HG02840 (cell line): ENCODE measurements around the gene ST6GALNAC2.

ENCODE experiments used
- ATAC-seq: cut with Tn5 transposase; IDR thresholded peaks from one replicate; pipeline ENCODE4 v1.9.1; 2021; ENCODE audit warnings: mild to moderate bottlenecking, moderate library complexity, moderate number of reproducible peaks; ENCODE audit not compliant: unreplicated experiment, low FRiP score

ST6GALNAC2 gene

GRCh38 chr17:76601065-76601464 lies 15.4 kb upstream of the ST6GALNAC2 start:
- ATAC-seq: no peak

GRCh38 chr17:76599694-76600460 lies 14.2 kb upstream of the ST6GALNAC2 start:
- ATAC-seq: no peak

- no peak for ATAC-seq
Observed at GRCh38 chr17:76598004-76598439, 12.4 kb upstream of the ST6GALNAC2 start.

- ATAC-seq: no peak
Observed at GRCh38 chr17:76597156-76598003, 11.7 kb upstream of the ST6GALNAC2 start.

GRCh38 chr17:76594690-76595089 lies 9.0 kb upstream of the ST6GALNAC2 start:
- ATAC-seq: no peak

GRCh38 chr17:76593959-76594358 lies 8.3 kb upstream of the ST6GALNAC2 start:
- ATAC-seq: no peak

GRCh38 chr17:76593384-76593826 lies 7.7 kb upstream of the ST6GALNAC2 start:
- ATAC-seq: no peak

- no peak for ATAC-seq
Observed at GRCh38 chr17:76588182-76588581, 2.5 kb upstream of the ST6GALNAC2 start.

- ATAC-seq: no peak
Observed at GRCh38 chr17:76586741-76587487, 1.3 kb upstream of the ST6GALNAC2 start.

GRCh38 chr17:76585033-76585648 lies 519 bp downstream of the ST6GALNAC2 start:
- no peak for ATAC-seq

GRCh38 chr17:76584427-76585032 lies 1.1 kb downstream of the ST6GALNAC2 start:
- no peak for ATAC-seq

GRCh38 chr17:76582660-76583059 lies 3.0 kb downstream of the ST6GALNAC2 start:
- ATAC-seq: no peak

GRCh38 chr17:76581515-76581914 lies 4.1 kb downstream of the ST6GALNAC2 start:
- ATAC-seq: no peak

- ATAC-seq: no peak
Observed at GRCh38 chr17:76579281-76579680, 6.4 kb downstream of the ST6GALNAC2 start.

GRCh38 chr17:76578376-76578775 lies 7.3 kb downstream of the ST6GALNAC2 start:
- ATAC-seq: no peak

- no peak for ATAC-seq
Observed at GRCh38 chr17:76577876-76578275, 7.8 kb downstream of the ST6GALNAC2 start.

GRCh38 chr17:76576189-76576588 lies 9.5 kb downstream of the ST6GALNAC2 start:
- no peak for ATAC-seq

- ATAC-seq: no peak
Observed at GRCh38 chr17:76575570-76575969, 10.1 kb downstream of the ST6GALNAC2 start.

GRCh38 chr17:76574166-76574565 lies 11.5 kb downstream of the ST6GALNAC2 start:
- ATAC-seq: no peak

- no peak for ATAC-seq
Observed at GRCh38 chr17:76573096-76573495, 12.6 kb downstream of the ST6GALNAC2 start.
